ENCODE measurements around the gene ANKRD11.

DNA sequence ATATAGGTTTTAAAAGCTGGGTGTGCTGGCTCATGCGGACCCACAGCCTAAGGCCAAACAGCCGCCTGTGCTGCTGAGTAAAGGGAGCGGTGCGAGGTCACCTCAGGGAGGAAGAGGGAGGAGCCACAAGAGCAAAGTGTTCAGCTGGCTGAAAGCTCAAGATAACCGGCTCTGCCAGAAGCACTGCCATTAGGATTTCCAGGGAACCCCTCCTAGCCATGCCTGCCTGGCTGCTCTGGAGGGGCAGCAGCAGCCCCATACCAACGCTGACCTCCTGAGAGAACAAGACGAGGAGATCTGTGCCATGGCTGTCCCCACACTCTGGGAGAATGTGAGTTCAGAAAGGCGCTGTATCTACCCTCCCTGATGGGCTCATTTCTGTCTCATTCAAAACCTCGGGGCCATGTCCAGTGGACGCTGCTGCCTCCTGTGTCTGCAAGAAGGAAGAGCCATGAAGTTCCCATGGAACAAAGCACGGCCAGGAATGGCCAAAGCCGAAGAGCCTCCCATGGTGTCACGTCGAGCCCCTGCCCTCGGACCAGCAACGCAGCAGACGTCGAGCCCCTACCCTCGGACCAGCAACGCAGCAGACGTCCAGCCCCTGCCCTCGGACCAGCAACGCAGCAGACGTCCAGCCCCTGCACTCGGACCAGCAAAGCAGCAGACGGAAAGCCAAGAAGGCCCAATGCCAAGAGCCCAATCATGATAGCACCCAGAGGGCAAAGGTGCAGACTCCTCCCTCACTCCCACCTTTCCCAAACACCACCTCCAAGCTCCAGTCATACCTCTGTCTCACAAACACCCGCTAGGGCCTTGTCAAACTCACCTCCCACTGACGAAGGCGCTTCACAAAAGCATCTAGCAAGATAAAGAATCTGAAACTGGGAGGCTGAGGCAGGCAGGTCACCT lies 107.0 kb downstream of the ANKRD11 start:
- TF ChIP-seq, protein P1, sequence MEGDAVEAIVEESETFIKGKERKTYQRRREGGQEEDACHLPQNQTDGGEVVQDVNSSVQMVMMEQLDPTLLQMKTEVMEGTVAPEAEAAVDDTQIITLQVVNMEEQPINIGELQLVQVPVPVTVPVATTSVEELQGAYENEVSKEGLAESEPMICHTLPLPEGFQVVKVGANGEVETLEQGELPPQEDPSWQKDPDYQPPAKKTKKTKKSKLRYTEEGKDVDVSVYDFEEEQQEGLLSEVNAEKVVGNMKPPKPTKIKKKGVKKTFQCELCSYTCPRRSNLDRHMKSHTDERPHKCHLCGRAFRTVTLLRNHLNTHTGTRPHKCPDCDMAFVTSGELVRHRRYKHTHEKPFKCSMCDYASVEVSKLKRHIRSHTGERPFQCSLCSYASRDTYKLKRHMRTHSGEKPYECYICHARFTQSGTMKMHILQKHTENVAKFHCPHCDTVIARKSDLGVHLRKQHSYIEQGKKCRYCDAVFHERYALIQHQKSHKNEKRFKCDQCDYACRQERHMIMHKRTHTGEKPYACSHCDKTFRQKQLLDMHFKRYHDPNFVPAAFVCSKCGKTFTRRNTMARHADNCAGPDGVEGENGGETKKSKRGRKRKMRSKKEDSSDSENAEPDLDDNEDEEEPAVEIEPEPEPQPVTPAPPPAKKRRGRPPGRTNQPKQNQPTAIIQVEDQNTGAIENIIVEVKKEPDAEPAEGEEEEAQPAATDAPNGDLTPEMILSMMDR (optimal IDR thresholded peaks at IDR 0.05 in 1 of 3, IDR thresholded peaks at IDR 0.05 in 1 of 3, conservative IDR thresholded peaks at IDR 0.05 in 1 of 3; ENCODE audit: extremely low read depth in 1 of 3, insufficient read depth in 2 of 3, low read length in 3 of 3), result no peak
- TF ChIP-seq EZH2 (IDR thresholded peaks at IDR 0.05; ENCODE audit: low read length), result no peak
